OCI-LY7 (cell line): ENCODE data around the gene PYGB. TPM values are rescaled to one million over a fixed set of nuclear protein-coding genes. Genes with fewer than 3 reads are reported as not detected.

Source experiments
- BruUV-seq: library from RNA; stranded (reverse); fragments of 400-500 nt; replicated peaks from 2 replicates; lab custom pipeline; 2021; lab: Mats Ljungman, UMichigan
- CTCF ChIA-PET: fragments of 300-600 bp; sonication (Branson Sonifier 250); formaldehyde crosslinking; loops from one replicate; lab custom pipeline; 2022; ENCODE audit warnings: antibody characterized with exemption; ENCODE audit not compliant: unreplicated experiment; lab: Charles Lee
- POLR2A ChIA-PET: fragments of 300-600 bp; sonication (Branson Sonifier 250); formaldehyde crosslinking; loops from one replicate; lab custom pipeline; 2022; ENCODE audit warnings: antibody characterized with exemption; lab: Charles Lee
- DNase-seq: peaks from one replicate; pipeline ENCODE4 v3.0.0-alpha.2; 2015; ENCODE audit warnings: low spot score
- H2AFZ ChIP-seq: fragments of 200-600 bp; sonication (generic), shearing (Covaris generic); 2 replicates; pipeline ENCODE4 v1.6.1; 2014; ENCODE audit warnings: mild to moderate bottlenecking, antibody characterized with exemption, low read length, moderate library complexity
- H3K27ac ChIP-seq: fragments of 200-600 bp; sonication (generic); 2 replicates; pipeline ENCODE4 v1.5.1; 2014; ENCODE audit warnings: mixed run types, low read depth, mild to moderate bottlenecking, moderate library complexity, low read length, inconsistent platforms; ENCODE audit not compliant: poor library complexity, severe bottlenecking
- H3K36me3 ChIP-seq: fragments of 200-600 bp; sonication (generic); 2 replicates; pipeline ENCODE4 v1.6.1; 2014; ENCODE audit warnings: mild to moderate bottlenecking, antibody characterized with exemption, low read length, moderate library complexity, mixed read lengths; ENCODE audit not compliant: insufficient read depth
- H3K4me1 ChIP-seq: fragments of 200-600 bp; sonication (generic); 2 replicates; pipeline ENCODE4 v1.5.1; 2014; ENCODE audit warnings: mild to moderate bottlenecking, low read length; ENCODE audit not compliant: insufficient read depth, poor library complexity, severe bottlenecking
- H3K4me2 ChIP-seq: fragments of 200-600 bp; sonication (generic); 2 replicates; pipeline ENCODE4 v1.6.1; 2014; ENCODE audit warnings: mild to moderate bottlenecking, low read length
- H3K4me3 ChIP-seq: fragments of 200-600 bp; sonication (generic); 2 replicates; pipeline ENCODE4 v1.5.1; 2014; ENCODE audit warnings: mild to moderate bottlenecking, low read depth, low read length; ENCODE audit not compliant: poor library complexity, severe bottlenecking
- H3K79me2 ChIP-seq: fragments of 200-600 bp; sonication (generic); 2 replicates; pipeline ENCODE4 v1.6.1; 2016; ENCODE audit warnings: low read depth, mild to moderate bottlenecking, low read length, moderate library complexity, mixed read lengths; ENCODE audit not compliant: insufficient read depth
- H3K9me2 ChIP-seq: fragments of 200-600 bp; sonication (generic); 2 replicates; pipeline ENCODE4 v1.6.1; 2016; ENCODE audit warnings: mild to moderate bottlenecking, low read length, mixed read lengths; ENCODE audit not compliant: insufficient read depth
- H3K9me3 ChIP-seq: fragments of 200-600 bp; sonication (generic); 2 replicates; pipeline ENCODE4 v1.6.1; 2014; ENCODE audit warnings: mild to moderate bottlenecking, mixed run types, low read length, mixed read lengths
- H4K20me1 ChIP-seq: fragments of 200-600 bp; sonication (generic); 2 replicates; pipeline ENCODE4 v1.6.1; 2014; ENCODE audit warnings: mild to moderate bottlenecking, antibody characterized with exemption, low read length, moderate library complexity, mixed read lengths; ENCODE audit not compliant: insufficient read depth
- CTCF ChIP-seq: fragments of 200-600 bp; sonication (generic); conservative IDR thresholded peaks from 2 replicates; pipeline ENCODE4 v1.5.1; 2014; ENCODE audit warnings: mild to moderate bottlenecking, antibody characterized with exemption, low read length, moderate library complexity, mixed read lengths
- EZH2phosphoT487 ChIP-seq: fragments of 200-600 bp; sonication (generic); IDR thresholded peaks from 2 replicates; pipeline ENCODE4 v1.6.1; 2018; ENCODE audit warnings: low read depth, borderline replicate concordance, mild to moderate bottlenecking, mixed run types, antibody characterized with exemption, low read length, moderate library complexity, mixed read lengths
- intact Hi-C: fragments of 100-400 bp; cut with micrococcal nuclease; formaldehyde crosslinking; loops from one replicate; pipeline ENCODE4 v1.10.0; 2022; ENCODE audit not compliant: unreplicated experiment
- total RNA-seq, 2 experiments: library from RNA; depleted of rRNA in 1 of 2; stranded (reverse); fragments of >200 nt in 1 of 2; shearing (Covaris generic) in 1 of 2; gene quantifications; 2 replicates each; pipeline ENCODE4 v1.2.3, GENCODE V29; 2014 to 2022

The PYGB gene
- total RNA-seq, 2 experiments from 2014 or later: 4.9 to 7.0 TPM

- no peak overlapping the region for H3K4me2 ChIP-seq
- H2AFZ ChIP-seq: no peak overlapping the region
- CTCF ChIA-PET: no interaction called here
- no peak overlapping the region for H3K4me3 ChIP-seq
- no TSS peak for BruUV-seq
- peaks cover 11% of the 10 kb centered on the region for H3K4me1 ChIP-seq
- TF ChIP-seq CTCF (no peak), EZH2phosphoT487 (no peak)
- H3K9me3 ChIP-seq: no peaks in the 10 kb centered on the region
- no peak for DNase-seq
- H3K9me2 ChIP-seq: no peaks in the 10 kb centered on the region
- peaks cover 3% of the 10 kb centered on the region; the same call in 1 of the 2 replicates for H4K20me1 ChIP-seq
- no peak overlapping the region for H3K27ac ChIP-seq
- intact Hi-C loops: loop anchor here (10.0 kb wide), 1 partner anchor 235 kb away; no protein-coding TSS in a partner anchor
- POLR2A ChIA-PET: no interaction called here
- H3K36me3 ChIP-seq: peaks cover 7% of the 10 kb centered on the region; the same call in 1 of the 2 replicates
- H3K79me2 ChIP-seq: no peaks in the 10 kb centered on the region
Measured at GRCh38 chr20:25299806-25300205, 51.9 kb downstream of the PYGB start.

- H3K36me3 ChIP-seq: peaks cover 7% of the 10 kb centered on the region; the same call in 1 of the 2 replicates
- intact Hi-C loops: no loop called here
- no peak overlapping the region for H3K27ac ChIP-seq
- BruUV-seq: no TSS peak
- H4K20me1 ChIP-seq: 0 out of 2 replicates have a peak, but pooled peaks cover 3% of the 10 kb centered on the region
- H3K4me2 ChIP-seq: no peak overlapping the region
- peaks cover 8% of the 10 kb centered on the region for H3K4me1 ChIP-seq
- H3K79me2 ChIP-seq: no peaks in the 10 kb centered on the region
- DNase-seq: no peak
- H3K4me3 ChIP-seq: no peak overlapping the region
- no peak overlapping the region for H2AFZ ChIP-seq
- no peak for TF ChIP-seq CTCF
- no peak for TF ChIP-seq EZH2phosphoT487
- H3K9me3 ChIP-seq: no peaks in the 10 kb centered on the region
- CTCF ChIA-PET: no interaction called here
- POLR2A ChIA-PET: no interaction called here
- H3K9me2 ChIP-seq: no peaks in the 10 kb centered on the region
Measured at GRCh38 chr20:25300496-25301170, 52.7 kb downstream of the PYGB start.

GRCh38 chr20:25301357-25301920 is 53.6 kb downstream of the PYGB start:
- CTCF ChIA-PET: no interaction called here
- DNase-seq: no peak
- intact Hi-C loops: no loop called here

More at GRCh38 chr20:25301357-25301920, 53.6 kb downstream of the PYGB start:
- TF ChIP-seq EZH2phosphoT487: no peak
- TF ChIP-seq CTCF: no peak
- Histone ChIP-seq H3K4me3 (no peak overlapping the region), H3K4me1 (peaks cover 8% of the 10 kb centered on the region), H3K9me2 (no peaks in the 10 kb centered on the region), H3K36me3 (peaks cover 5% of the 10 kb centered on the region; the same call in 1 of the 2 replicates), H3K27ac (no peak overlapping the region), H3K79me2 (no peaks in the 10 kb centered on the region), H4K20me1 (0 out of 2 replicates have a peak, but pooled peaks cover 3% of the 10 kb centered on the region), H2AFZ (no peak overlapping the region), H3K4me2 (no peak overlapping the region), H3K9me3 (no peaks in the 10 kb centered on the region)
- BruUV-seq: no TSS peak
- POLR2A ChIA-PET: no interaction called here
